H1 (cell line): ENCODE data around the gene GAS2. TPM values are rescaled to one million over a fixed set of nuclear protein-coding genes. Genes with fewer than 3 reads are reported as not detected.

ENCODE experiments used
- CTCF ChIA-PET: fragments of 300-600 bp; sonication (Branson Sonifier 250); formaldehyde crosslinking; loops from one replicate; lab custom pipeline; 2021; ENCODE audit not compliant: partially characterized antibody; lab: Charles Lee
- POLR2A ChIA-PET: fragments of 300-600 bp; sonication (Branson Sonifier 250); formaldehyde crosslinking; loops from one replicate; lab custom pipeline; 2021; ENCODE audit warnings: inconsistent platforms; ENCODE audit not compliant: partially characterized antibody; lab: Charles Lee
- DNase-seq, 2 experiments: peaks; one replicate each; pipeline versions ENCODE4 v3.0.0 to v3.0.0-alpha.2; 2010 to 2022; ENCODE audit warnings: low spot score in 2 of 2, low read depth in 1 of 2, mixed read lengths in 1 of 2
- FAIRE-seq: peaks from 2 replicates; lab custom pipeline; 2011; peaks lifted over from hg19 to GRCh38; lab: Jason Lieb, UNC
- H2AFZ ChIP-seq: 2 replicates; pipeline ENCODE4 v1.8.1; 2012; ENCODE audit warnings: low read length, inconsistent platforms
- H2AK5ac ChIP-seq: 2 replicates; pipeline ENCODE4 v1.6.1; 2013; ENCODE audit warnings: low read depth, low read length
- H2BK120ac ChIP-seq: replicated peaks from 2 replicates; pipeline ENCODE3; 2013; ENCODE audit warnings: low read depth, low read length, inconsistent platforms
- H2BK12ac ChIP-seq: 2 replicates; pipeline ENCODE4 v1.6.1; 2013; ENCODE audit warnings: low read depth, low read length
- H2BK15ac ChIP-seq: 2 replicates; pipeline ENCODE4 v1.6.1; 2013; ENCODE audit warnings: low read length
- H2BK20ac ChIP-seq: 2 replicates; pipeline ENCODE4 v1.6.1; 2013; ENCODE audit warnings: low read length
- H2BK5ac ChIP-seq: 2 replicates; pipeline ENCODE4 v1.6.1; 2013; ENCODE audit warnings: low read depth, low read length
- H3K14ac ChIP-seq: 2 replicates; pipeline ENCODE4 v1.6.1; 2013; ENCODE audit warnings: inconsistent platforms; ENCODE audit not compliant: insufficient read length
- H3K18ac ChIP-seq: 2 replicates; pipeline ENCODE4 v1.6.1; 2013; ENCODE audit warnings: low read length; ENCODE audit errors: extremely low read depth
- H3K23ac ChIP-seq: 2 replicates; pipeline ENCODE4 v1.6.1; 2013; ENCODE audit warnings: inconsistent platforms; ENCODE audit not compliant: insufficient read length
- H3K23me2 ChIP-seq: 2 replicates; pipeline ENCODE4 v1.6.1; 2013; ENCODE audit warnings: low read depth, low read length
- H3K27ac ChIP-seq: 2 replicates; pipeline ENCODE4 v1.6.1; 2011; ENCODE audit warnings: low read depth, low read length, inconsistent platforms
- H3K27me3 ChIP-seq, 4 experiments: replicated peaks in 1 of 4; 1 replicate in 1 of 4; 2 replicates in 3 of 4; pipeline versions ENCODE4 v1.6.1 to v1.8.1; 2011 to 2013; ENCODE audit warnings: low read length in 3 of 4, mild to moderate bottlenecking in 3 of 4, inconsistent platforms in 2 of 4, mixed read lengths in 2 of 4, moderate library complexity in 1 of 4; ENCODE audit not compliant: control insufficient read depth in 3 of 4, insufficient read depth in 3 of 4; ENCODE audit errors: extremely low read depth in 1 of 4
- H3K36me3 ChIP-seq, 4 experiments: 2 replicates each; pipeline versions ENCODE4 v1.6.1 to v1.8.1; 2011 to 2013; ENCODE audit warnings: mild to moderate bottlenecking in 4 of 4, low read length in 3 of 4, moderate library complexity in 2 of 4, control low read depth in 1 of 4, inconsistent platforms in 1 of 4; ENCODE audit not compliant: insufficient read depth in 4 of 4, control insufficient read depth in 2 of 4
- H3K4ac ChIP-seq: replicated peaks from 2 replicates; pipeline ENCODE3; 2013; ENCODE audit warnings: low read length, low read depth, mixed read lengths, inconsistent platforms; ENCODE audit not compliant: insufficient read length
- H3K4me1 ChIP-seq, 4 experiments: replicated peaks in 1 of 4; 1 replicate in 1 of 4; 2 replicates in 3 of 4; pipeline versions ENCODE4 v1.6.1 to v1.8.1; 2011 to 2013; ENCODE audit warnings: low read length in 3 of 4, inconsistent platforms in 2 of 4, mixed read lengths in 1 of 4; ENCODE audit not compliant: insufficient read depth in 4 of 4, control insufficient read depth in 3 of 4
- H3K4me2 ChIP-seq, 2 experiments: 2 replicates each; pipeline versions ENCODE4 v1.6.1 to v1.8.1; 2011 to 2013; ENCODE audit warnings: low read depth in 2 of 2, low read length in 2 of 2, control low read depth in 1 of 2, inconsistent platforms in 1 of 2, mild to moderate bottlenecking in 1 of 2; ENCODE audit not compliant: insufficient read depth in 1 of 2
- H3K4me3 ChIP-seq, 4 experiments: fragments of 200-600, 300-600 bp in 1 of 4; sonication (generic), shearing (Covaris generic), sonication (Bioruptor Twin) in 1 of 4; 2 replicates each; pipeline versions ENCODE4 v1.5.1 to v1.8.1; 2011 to 2016; ENCODE audit warnings: low read length in 4 of 4, low read depth in 3 of 4, control low read depth in 2 of 4, inconsistent platforms in 2 of 4, mild to moderate bottlenecking in 2 of 4, mixed read lengths in 1 of 4, moderate library complexity in 1 of 4; ENCODE audit not compliant: insufficient read depth in 2 of 4; ENCODE audit errors: extremely low read depth in 1 of 4
- H3K56ac ChIP-seq: replicated peaks from 2 replicates; pipeline ENCODE3; 2013; ENCODE audit warnings: low read depth, mild to moderate bottlenecking, mixed read lengths, low read length, inconsistent platforms; ENCODE audit not compliant: insufficient read length
- H3K79me1 ChIP-seq: 2 replicates; pipeline ENCODE4 v1.6.1; 2013; ENCODE audit warnings: low read depth, low read length, control low read depth
- H3K79me2 ChIP-seq, 2 experiments: 2 replicates each; pipeline versions ENCODE4 v1.6.1 to v1.8.1; 2012 to 2013; ENCODE audit warnings: low read length in 2 of 2, mild to moderate bottlenecking in 2 of 2, inconsistent platforms in 1 of 2; ENCODE audit not compliant: insufficient read depth in 2 of 2, control insufficient read depth in 1 of 2
- H3K9ac ChIP-seq, 4 experiments: replicated peaks in 1 of 4; 1 replicate in 1 of 4; 2 replicates in 3 of 4; pipeline versions ENCODE4 v1.6.1 to v1.8.1; 2011 to 2013; ENCODE audit warnings: low read depth in 3 of 4, low read length in 3 of 4, control low read depth in 2 of 4, mild to moderate bottlenecking in 2 of 4, moderate library complexity in 2 of 4, inconsistent platforms in 1 of 4; ENCODE audit errors: extremely low read depth in 1 of 4
- H3K9me3 ChIP-seq, 2 experiments: 2 replicates each; pipeline versions ENCODE4 v1.6.1 to v1.8.1; 2012 to 2013; ENCODE audit warnings: mild to moderate bottlenecking in 2 of 2, moderate library complexity in 2 of 2, control low read depth in 1 of 2, inconsistent platforms in 1 of 2, low read depth in 1 of 2, low read length in 1 of 2, mixed read lengths in 1 of 2; ENCODE audit not compliant: insufficient read depth in 2 of 2
- H4K20me1 ChIP-seq, 2 experiments: replicated peaks in 1 of 2; 2 replicates each; pipeline versions ENCODE3 to v1.8.1; 2011 to 2013; ENCODE audit warnings: inconsistent platforms in 2 of 2, low read length in 2 of 2, mild to moderate bottlenecking in 1 of 2; ENCODE audit not compliant: insufficient read depth in 2 of 2, control insufficient read depth in 1 of 2
- H4K5ac ChIP-seq: 2 replicates; pipeline ENCODE4 v1.6.1; 2013; ENCODE audit warnings: low read length, low read depth, mixed read lengths, inconsistent platforms; ENCODE audit not compliant: insufficient read length
- H4K8ac ChIP-seq: 2 replicates; pipeline ENCODE4 v1.8.0; 2013; ENCODE audit warnings: mild to moderate bottlenecking, moderate library complexity, low read length, inconsistent platforms; ENCODE audit not compliant: insufficient read depth; ENCODE audit errors: extremely low read depth
- H4K91ac ChIP-seq: replicated peaks from 2 replicates; pipeline ENCODE3; 2013; ENCODE audit warnings: low read length, mixed read lengths, inconsistent platforms; ENCODE audit not compliant: insufficient read length
- ASH2L ChIP-seq: fragments of 200-600, 300-600 bp; sonication (generic); IDR thresholded peaks from one replicate; pipeline ENCODE4 v1.7.1; 2017; ENCODE audit warnings: low read length
- CBX8 ChIP-seq: fragments of 300-800, 300-1000 bp; sonication (generic); IDR thresholded peaks from 2 replicates; pipeline ENCODE4 v1.7.1; 2016; ENCODE audit warnings: low read depth, low read length, borderline replicate concordance
- CTBP2 ChIP-seq: IDR thresholded peaks from 2 replicates; pipeline ENCODE4 v1.7.0; 2011; ENCODE audit warnings: borderline replicate concordance, mild to moderate bottlenecking, moderate library complexity, mixed read lengths, low read length; ENCODE audit not compliant: insufficient read depth, insufficient read length
- EP300 ChIP-seq, 2 experiments: IDR thresholded peaks; 1 replicate in 1 of 2; 2 replicates in 1 of 2; pipeline ENCODE4 v1.6.1; 2011 to 2012; ENCODE audit warnings: low read depth in 2 of 2, low read length in 2 of 2, mild to moderate bottlenecking in 2 of 2, borderline replicate concordance in 1 of 2, inconsistent platforms in 1 of 2, moderate library complexity in 1 of 2
- EZH2 ChIP-seq: fragments of 200-600 bp; sonication (generic); IDR thresholded peaks from 2 replicates; pipeline ENCODE4 v1.7.1; 2012; ENCODE audit warnings: low read depth, mild to moderate bottlenecking, moderate library complexity, low read length, inconsistent platforms; ENCODE audit not compliant: severe bottlenecking
- GABPA ChIP-seq: IDR thresholded peaks from 2 replicates; pipeline ENCODE4 v1.6.1; 2011; ENCODE audit warnings: mild to moderate bottlenecking, low read length, moderate library complexity, borderline replicate concordance; ENCODE audit not compliant: insufficient read depth
- KDM1A ChIP-seq: fragments of 200-600, 300-600 bp; sonication (generic); IDR thresholded peaks from 2 replicates; pipeline ENCODE4 v1.7.1; 2016; ENCODE audit warnings: mild to moderate bottlenecking, low read length, borderline replicate concordance
- POLR2AphosphoS5 ChIP-seq: IDR thresholded peaks from 2 replicates; pipeline ENCODE4 v1.6.1; 2011; ENCODE audit warnings: low read depth, low read length
- POU5F1 ChIP-seq: IDR thresholded peaks from 2 replicates; pipeline ENCODE4 v1.6.1; 2011; ENCODE audit warnings: low read depth, mild to moderate bottlenecking, low read length, moderate library complexity
- SP4 ChIP-seq: IDR thresholded peaks from 2 replicates; pipeline ENCODE4 v1.6.1; 2012; ENCODE audit warnings: low read length, inconsistent platforms
- SUZ12 ChIP-seq: fragments of 200-600 bp; sonication (generic); IDR thresholded peaks from 2 replicates; pipeline ENCODE4 v1.6.1; 2012; ENCODE audit warnings: mild to moderate bottlenecking, inconsistent platforms, low read length, moderate library complexity, mixed read lengths
- TEAD4 ChIP-seq: IDR thresholded peaks from 2 replicates; pipeline ENCODE4 v1.6.1; 2012; ENCODE audit warnings: low read depth, low read length, inconsistent platforms, mixed read lengths
- WGBS, 2 experiments: shearing (Covaris generic) in 1 of 2; methylation state at CpG; one replicate each; pipeline versions ENCODE4 v1.1.6 to v1.1.7; 2013 to 2015; ENCODE audit warnings: low lambda C conversion rate in 2 of 2, mixed read lengths in 2 of 2, inconsistent platforms in 1 of 2, low coverage in 1 of 2, missing lambda C conversion rate in 1 of 2; ENCODE audit not compliant: insufficient replicate concordance in 2 of 2, insufficient coverage in 1 of 2, insufficient read length in 1 of 2; ENCODE audit errors: extremely low coverage in 1 of 2, missing lambda C conversion rate in 1 of 2; 5-methylcytosine and 5-hydroxymethylcytosine counted together
- polyA plus RNA-seq, 7 experiments: library from polyadenylated mRNA; depleted of rRNA in 3 of 7; stranded (reverse) in 5 of 7; unstranded in 2 of 7; fragments of >200 nt in 5 of 7; fragments of 200-250 nt in 2 of 7; gene quantifications; 1 replicate in 5 of 7; 2 replicates in 1 of 7; 4 replicates in 1 of 7; pipeline versions ENCODE4 v1.2.1 to v1.2.3, GENCODE V29; 2011 to 2013; ENCODE audit warnings: missing spikeins in 2 of 7, mixed read lengths in 2 of 7
- total RNA-seq: library from RNA; stranded (reverse); fragmentation: NEBNext Ultra II Directional; extraction: Animal tissue kit (Norgen Biotek cat#: 25700); gene quantifications from 2 replicates; pipeline ENCODE4 v1.2.1, GENCODE V29; 2021
- TF ChIP-seq, protein P1 (sequence below): IDR thresholded peaks from 2 replicates; pipeline ENCODE4 v1.6.1; 2011; ENCODE audit warnings: low read depth, mild to moderate bottlenecking, low read length; ENCODE audit not compliant: insufficient read depth

The GAS2 gene
- total and polyA plus RNA-seq, 2 of the 8 experiments (the other 6 are each of a cell fraction or from before 2014, with no cell fraction given): 0.70 to 1.7 TPM

DNA sequence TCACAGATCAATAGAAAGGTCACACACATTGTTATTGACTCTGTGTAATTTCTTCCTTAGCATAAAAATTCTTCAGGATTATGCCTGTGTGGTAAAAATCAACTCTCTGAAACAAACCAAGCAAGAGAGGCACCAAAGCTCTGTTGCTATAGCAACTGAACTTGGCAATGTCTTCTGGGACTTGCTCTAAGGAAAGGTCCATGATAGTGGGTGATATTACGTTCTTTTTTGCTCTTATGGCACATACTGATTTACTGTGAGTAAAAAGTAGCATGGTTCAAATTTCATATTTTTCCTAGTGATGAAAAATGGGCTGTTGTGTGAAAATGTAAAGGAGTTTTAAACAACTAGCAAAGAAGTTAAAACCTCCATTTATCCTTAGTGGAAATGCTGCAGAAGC, 96.8 kb downstream of the GAS2 start:
- H2BK12ac ChIP-seq: no peak overlapping the region
- no peak for DNase-seq
- no peak overlapping the region for H3K4me3 ChIP-seq
- H2BK5ac ChIP-seq: no peak overlapping the region
- no peak overlapping the region for H3K56ac ChIP-seq
- no peak overlapping the region for H4K8ac ChIP-seq
- no peaks in the 10 kb centered on the region for H3K79me2 ChIP-seq
- CTCF ChIA-PET: interaction anchor here (1.8 kb wide), 1 partner anchor 24 kb away, joined by 7 read pairs; no protein-coding TSS in a partner anchor
- H3K9me3 ChIP-seq: no peaks in the 10 kb centered on the region
- H3K9ac ChIP-seq: no peak overlapping the region
- no peak for FAIRE-seq
- no peak overlapping the region for H3K27ac ChIP-seq
- no peak overlapping the region for H3K4me2 ChIP-seq
- H3K18ac ChIP-seq: no peak overlapping the region
- H2AK5ac ChIP-seq: no peak overlapping the region
- no peak overlapping the region for H2BK15ac ChIP-seq
- no peaks in the 10 kb centered on the region for H3K27me3 ChIP-seq
- no peak overlapping the region for H2AFZ ChIP-seq
- H4K91ac ChIP-seq: no peak overlapping the region
- no peak overlapping the region for H3K23ac ChIP-seq
- no peaks in the 10 kb centered on the region for H3K36me3 ChIP-seq
- H2BK120ac ChIP-seq: no peak overlapping the region
- no peaks in the 10 kb centered on the region for H3K4me1 ChIP-seq
- POLR2A ChIA-PET: no interaction called here
- H4K5ac ChIP-seq: no peak overlapping the region
- 93% methylated on average over 1 of the region's 1 CpG; no CpG with 5 or more reads in 1 of the 2 experiments for WGBS, 2 experiments
- no peaks in the 10 kb centered on the region for H3K79me1 ChIP-seq
- H2BK20ac ChIP-seq: no peak overlapping the region
- no peaks in the 10 kb centered on the region for H3K23me2 ChIP-seq
- no peaks in the 10 kb centered on the region for H4K20me1 ChIP-seq
- no peak overlapping the region for H3K14ac ChIP-seq
- H3K4ac ChIP-seq: no peak overlapping the region
- no peak for TF ChIP-seq ASH2L
- no peak for TF ChIP-seq POLR2AphosphoS5
- TF ChIP-seq SUZ12: no peak
- no peak for TF ChIP-seq EP300 (IDR thresholded peaks at IDR 0.05; ENCODE audit: borderline replicate concordance in 1 of 2, low read depth in 2 of 2, low read length in 2 of 2)
- TF ChIP-seq CBX8: no peak
- no peak for TF ChIP-seq CTBP2
- no peak for TF ChIP-seq EZH2
- TF ChIP-seq POU5F1: no peak
- TF ChIP-seq KDM1A: no peak
- no peak for TF ChIP-seq SP4
- no peak for TF ChIP-seq GABPA
- no peak for TF ChIP-seq TEAD4
- TF ChIP-seq, protein P1, sequence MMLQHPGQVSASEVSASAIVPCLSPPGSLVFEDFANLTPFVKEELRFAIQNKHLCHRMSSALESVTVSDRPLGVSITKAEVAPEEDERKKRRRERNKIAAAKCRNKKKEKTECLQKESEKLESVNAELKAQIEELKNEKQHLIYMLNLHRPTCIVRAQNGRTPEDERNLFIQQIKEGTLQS: no peak
